22Rv1 (cell line): ENCODE data around the gene MAN1C1.

ENCODE experiments used
- ZFX ChIP-seq: fragments of 450-650 bp; IDR thresholded peaks from 2 replicates; pipeline ENCODE4 v1.6.1; 2017; ENCODE audit warnings: antibody characterized with exemption, borderline replicate concordance
- TF ChIP-seq, protein P1 (sequence below): fragments of 450-650 bp; IDR thresholded peaks from 2 replicates; pipeline ENCODE4 v1.5.1; 2017; ENCODE audit warnings: mild to moderate bottlenecking

DNA sequence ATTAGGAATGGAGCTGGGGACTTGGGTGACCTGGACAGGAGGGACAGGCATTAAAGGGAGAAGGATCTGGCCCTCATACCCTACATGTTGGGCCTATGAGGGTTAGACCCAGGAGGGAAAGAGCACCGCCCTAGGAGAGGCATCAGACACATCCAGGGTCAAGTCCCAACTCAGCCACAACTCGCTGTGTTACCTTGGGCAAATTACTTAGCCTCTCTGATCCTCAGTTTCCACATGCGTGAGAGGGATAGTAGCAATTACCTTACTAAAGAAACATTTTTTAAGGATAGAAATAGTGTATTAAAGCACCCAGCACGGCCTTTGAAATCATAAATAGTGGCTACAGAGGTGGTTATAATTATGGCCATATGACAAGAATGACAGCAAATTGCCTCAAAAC, 163.3 kb downstream of the MAN1C1 start:
- TF ChIP-seq, protein P1, sequence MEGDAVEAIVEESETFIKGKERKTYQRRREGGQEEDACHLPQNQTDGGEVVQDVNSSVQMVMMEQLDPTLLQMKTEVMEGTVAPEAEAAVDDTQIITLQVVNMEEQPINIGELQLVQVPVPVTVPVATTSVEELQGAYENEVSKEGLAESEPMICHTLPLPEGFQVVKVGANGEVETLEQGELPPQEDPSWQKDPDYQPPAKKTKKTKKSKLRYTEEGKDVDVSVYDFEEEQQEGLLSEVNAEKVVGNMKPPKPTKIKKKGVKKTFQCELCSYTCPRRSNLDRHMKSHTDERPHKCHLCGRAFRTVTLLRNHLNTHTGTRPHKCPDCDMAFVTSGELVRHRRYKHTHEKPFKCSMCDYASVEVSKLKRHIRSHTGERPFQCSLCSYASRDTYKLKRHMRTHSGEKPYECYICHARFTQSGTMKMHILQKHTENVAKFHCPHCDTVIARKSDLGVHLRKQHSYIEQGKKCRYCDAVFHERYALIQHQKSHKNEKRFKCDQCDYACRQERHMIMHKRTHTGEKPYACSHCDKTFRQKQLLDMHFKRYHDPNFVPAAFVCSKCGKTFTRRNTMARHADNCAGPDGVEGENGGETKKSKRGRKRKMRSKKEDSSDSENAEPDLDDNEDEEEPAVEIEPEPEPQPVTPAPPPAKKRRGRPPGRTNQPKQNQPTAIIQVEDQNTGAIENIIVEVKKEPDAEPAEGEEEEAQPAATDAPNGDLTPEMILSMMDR = no peak
- no peak for TF ChIP-seq ZFX
